NCI-H446 treated with DMSO at 0.1 percent for 48 hours (cell line): Measurements from ENCODE around the gene GASK1B.
A peak's percentile ranks its signal among the peaks of the same experiment; 100 is the strongest.

Experiments used
- DNase-seq: peaks from one replicate; lab custom pipeline; 2025; lab: John Stamatoyannopoulos, UW

The GASK1B gene

GRCh38 chr4:158172261-158173258, at the start of gene GASK1B:
Gene GASK1B (minus strand): TSS chr4:158173025. CDS start chr4:158171375, 1,650 bp downstream.
- DNase-seq = peak; percentile 38

GRCh38 chr4:158219623-158220022, 46.8 kb upstream of the GASK1B start:
- no peak for DNase-seq

- no peak for DNase-seq
Measured at GRCh38 chr4:158217763-158218162, 44.9 kb upstream of the GASK1B start.

- no peak for DNase-seq
Measured at GRCh38 chr4:158214856-158215255, 42.0 kb upstream of the GASK1B start.

GRCh38 chr4:158213466-158213865, 40.6 kb upstream of the GASK1B start:
- DNase-seq = no peak

GRCh38 chr4:158211222-158211621, 38.4 kb upstream of the GASK1B start:
- no peak for DNase-seq

GRCh38 chr4:158209825-158210807, 37.3 kb upstream of the GASK1B start, which contains the start of gene TMEM144:
Gene TMEM144 (plus strand): TSS chr4:158210486. CDS start chr4:158212668, 2,182 bp downstream.
- DNase-seq = no peak

GRCh38 chr4:158208963-158209640, 36.3 kb upstream of the GASK1B start:
- DNase-seq = no peak

GRCh38 chr4:158203929-158204328, 31.1 kb upstream of the GASK1B start:
- DNase-seq = no peak

- DNase-seq = no peak
Measured at GRCh38 chr4:158203436-158203835, 30.6 kb upstream of the GASK1B start.

- DNase-seq = no peak
Measured at GRCh38 chr4:158202481-158202880, 29.7 kb upstream of the GASK1B start.

GRCh38 chr4:158201876-158202275, 29.1 kb upstream of the GASK1B start:
- DNase-seq = no peak

GRCh38 chr4:158201322-158201721, 28.5 kb upstream of the GASK1B start:
- DNase-seq = no peak

- no peak for DNase-seq
Measured at GRCh38 chr4:158200214-158200613, 27.4 kb upstream of the GASK1B start.

- DNase-seq = no peak
Measured at GRCh38 chr4:158197194-158197776, 24.5 kb upstream of the GASK1B start.

GRCh38 chr4:158195297-158195696, 22.5 kb upstream of the GASK1B start:
- no peak for DNase-seq

GRCh38 chr4:158193171-158193749, 20.4 kb upstream of the GASK1B start:
- peak; percentile 29 for DNase-seq

GRCh38 chr4:158192439-158193158, 19.8 kb upstream of the GASK1B start:
- no peak for DNase-seq

- no peak for DNase-seq
Measured at GRCh38 chr4:158190718-158191117, 17.9 kb upstream of the GASK1B start.

- DNase-seq = no peak
Measured at GRCh38 chr4:158189422-158189821, 16.6 kb upstream of the GASK1B start.
